Measurements from ENCODE around the gene DNAJC6.
A peak's percentile ranks its signal among the peaks of the same experiment; 100 is the strongest.

DNAJC6 gene

DNA sequence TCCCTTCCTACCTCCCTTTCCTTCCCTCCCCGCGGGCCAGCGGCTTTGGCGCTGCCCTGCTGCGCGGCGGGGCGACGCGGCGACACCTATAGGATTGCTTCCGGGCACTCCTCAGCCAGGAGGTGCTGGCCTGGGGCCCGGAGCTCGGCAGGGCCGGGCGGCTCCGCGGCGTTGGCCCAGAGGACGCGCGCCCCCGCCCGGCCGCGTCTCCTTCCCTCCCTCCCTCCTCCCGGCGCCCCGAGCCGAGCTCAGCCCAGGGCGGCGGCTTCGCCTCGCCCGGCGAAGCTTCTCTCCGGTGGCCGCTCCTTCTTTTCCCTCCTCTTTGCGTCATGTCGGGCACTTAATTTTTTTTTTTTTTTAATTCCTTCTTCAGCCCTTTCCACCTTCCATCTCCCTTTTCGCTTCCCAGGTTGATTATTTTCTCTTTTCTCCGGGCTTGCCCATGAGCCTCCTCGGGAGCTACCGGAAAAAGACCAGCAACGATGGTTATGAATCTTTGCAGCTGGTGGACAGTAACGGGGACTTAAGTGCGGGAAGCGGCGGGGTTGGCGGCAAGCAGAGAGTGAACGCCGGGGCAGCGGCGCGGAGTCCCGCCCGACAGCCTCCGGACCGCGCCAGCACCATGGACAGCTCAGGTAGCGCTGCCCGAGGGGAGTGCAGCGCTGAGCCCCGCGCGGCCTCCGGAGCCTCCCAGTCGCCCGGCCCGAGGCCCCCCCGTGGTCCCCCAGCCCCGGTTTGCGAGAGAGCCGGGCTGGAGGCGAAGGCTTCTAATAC, at the start of gene DNAJC6:
Gene DNAJC6, plus strand, starts transcription at position 240 of the 774 bp plus-strand sequence. Its CDS starts 203 bp downstream, at position 443.
- no peak for FAIRE-seq
- DNase-seq (ENCODE audit: extremely low spot score, insufficient read length, low read depth), result no peak

DNA sequence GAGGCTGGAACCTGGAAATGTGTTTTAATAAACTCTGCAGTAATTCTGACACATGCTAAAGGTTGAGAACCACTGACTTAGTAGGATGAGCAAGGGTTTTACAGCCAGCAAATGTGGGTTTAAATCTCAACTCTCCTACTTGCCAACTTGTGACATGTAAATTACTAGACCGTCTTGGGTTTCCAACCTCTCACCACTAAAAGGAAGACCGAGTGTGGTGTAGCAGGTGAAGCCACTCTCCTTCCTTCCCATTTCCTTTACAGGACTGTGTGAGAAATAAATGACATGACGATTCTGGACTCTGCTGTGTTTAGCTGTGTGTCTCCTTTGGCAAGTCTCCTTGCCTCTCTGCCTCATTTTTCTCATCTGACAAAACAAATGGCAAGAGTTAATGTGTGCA, 49.5 kb upstream of the DNAJC6 start:
- FAIRE-seq (no peak), DNase-seq (ENCODE audit: extremely low spot score, insufficient read length, low read depth) (no peak)

DNA sequence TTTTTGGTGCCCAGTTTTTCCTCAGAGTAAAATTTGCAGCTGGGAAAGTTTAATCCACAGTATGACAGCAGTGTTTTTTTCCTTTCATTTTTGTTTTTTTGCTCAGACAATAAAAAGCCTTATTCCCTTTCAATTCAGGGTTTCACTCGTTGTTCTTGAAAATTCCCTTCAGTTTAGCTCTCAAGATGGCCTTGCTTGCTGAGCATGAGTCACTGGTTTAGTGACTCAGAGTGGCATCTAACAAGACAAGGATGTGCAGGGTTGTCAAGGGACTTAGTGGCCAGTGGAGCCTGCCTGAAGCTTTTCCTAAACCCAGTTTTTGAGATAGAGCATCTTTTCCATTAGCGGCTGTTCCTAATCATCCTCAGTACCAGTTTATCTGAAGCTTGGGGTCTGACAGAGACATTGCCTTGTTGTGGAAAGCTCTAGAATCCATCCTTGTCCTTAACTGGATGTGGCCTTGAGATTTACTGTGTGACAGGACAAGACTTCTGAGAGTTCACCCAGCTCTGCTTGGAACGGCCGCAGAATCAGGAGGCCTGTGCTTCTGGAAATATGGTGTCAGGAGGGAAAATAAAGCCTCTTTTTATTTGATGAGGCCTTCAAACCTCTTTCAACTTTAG, 48.4 kb upstream of the DNAJC6 start:
- FAIRE-seq (no peak), DNase-seq (ENCODE audit: extremely low spot score, insufficient read length, low read depth) (no peak)

DNA sequence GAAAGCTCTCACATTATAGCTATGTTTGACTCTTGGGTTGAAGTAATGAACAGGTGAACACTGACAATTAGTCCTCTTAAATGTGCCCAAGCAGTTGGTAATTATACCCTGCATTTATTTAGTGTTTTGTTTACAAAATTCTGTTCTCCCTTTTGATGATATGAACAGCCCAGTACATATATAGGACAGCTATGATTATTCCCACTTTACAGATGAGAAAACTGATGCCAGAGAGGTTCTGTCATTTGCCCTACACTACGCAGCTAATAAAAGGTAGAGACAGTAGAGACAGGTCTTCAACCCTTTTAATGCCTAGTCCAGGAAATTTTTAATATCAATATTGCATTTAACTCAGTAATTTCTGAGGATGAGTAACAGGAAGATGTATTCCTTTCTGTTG, 46.1 kb upstream of the DNAJC6 start:
- no peak for DNase-seq (ENCODE audit: extremely low spot score, insufficient read length, low read depth)
- FAIRE-seq, result no peak

DNA sequence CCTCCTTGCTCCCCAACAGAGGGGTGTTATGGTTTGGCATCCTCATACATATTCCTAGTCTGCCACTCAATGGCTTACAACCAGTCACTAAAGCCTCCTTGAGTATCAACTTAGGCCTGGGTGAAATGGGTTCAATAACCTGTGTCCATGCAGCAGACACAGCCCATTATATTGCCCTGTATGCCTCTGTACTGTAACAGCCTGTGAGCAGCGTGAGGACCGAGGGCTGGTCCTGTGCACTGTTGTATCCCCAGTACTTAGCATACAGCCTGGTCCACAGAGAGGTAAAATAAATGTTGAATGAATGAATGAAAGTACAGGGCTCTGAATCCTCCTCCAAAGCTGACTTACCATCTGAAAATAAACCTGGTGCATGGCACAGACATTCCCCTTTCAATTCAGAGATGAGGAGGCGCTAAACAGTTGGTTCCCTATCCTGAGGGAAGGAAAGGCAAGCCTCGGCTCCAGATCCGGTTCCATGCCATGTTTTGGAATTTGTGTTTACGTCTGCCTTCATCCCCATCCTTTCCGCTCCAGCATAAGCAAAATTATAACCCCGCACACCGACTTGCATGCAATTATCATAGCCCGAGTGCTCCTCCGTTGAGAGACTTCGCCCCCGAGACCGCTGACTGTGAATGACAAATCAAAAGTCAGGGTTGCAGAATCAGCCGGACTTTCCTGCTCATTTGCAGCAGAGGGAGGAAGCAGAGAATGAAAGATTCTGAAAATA, 45.0 kb upstream of the DNAJC6 start:
- no peak for DNase-seq (ENCODE audit: extremely low spot score, insufficient read length, low read depth)
- FAIRE-seq, result no peak

DNA sequence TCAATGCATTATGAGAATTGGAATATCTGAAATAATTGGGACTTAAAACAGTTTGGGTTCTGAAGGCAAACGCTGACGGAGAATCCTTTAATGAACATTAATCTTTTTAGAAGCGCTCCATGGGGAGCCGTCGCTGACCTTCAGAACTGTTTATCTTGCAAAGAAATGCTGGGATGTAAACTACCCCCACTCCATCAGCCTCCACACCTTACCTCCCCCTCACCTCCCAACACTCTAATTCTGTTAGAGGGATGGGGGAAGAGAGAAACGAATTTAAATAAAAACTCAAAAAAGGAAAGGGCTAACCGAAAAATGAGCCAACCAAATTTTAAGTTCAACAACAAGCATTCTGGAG, 44.1 kb upstream of the DNAJC6 start:
- FAIRE-seq, result no peak
- no peak for DNase-seq (ENCODE audit: extremely low spot score, insufficient read length, low read depth)

DNA sequence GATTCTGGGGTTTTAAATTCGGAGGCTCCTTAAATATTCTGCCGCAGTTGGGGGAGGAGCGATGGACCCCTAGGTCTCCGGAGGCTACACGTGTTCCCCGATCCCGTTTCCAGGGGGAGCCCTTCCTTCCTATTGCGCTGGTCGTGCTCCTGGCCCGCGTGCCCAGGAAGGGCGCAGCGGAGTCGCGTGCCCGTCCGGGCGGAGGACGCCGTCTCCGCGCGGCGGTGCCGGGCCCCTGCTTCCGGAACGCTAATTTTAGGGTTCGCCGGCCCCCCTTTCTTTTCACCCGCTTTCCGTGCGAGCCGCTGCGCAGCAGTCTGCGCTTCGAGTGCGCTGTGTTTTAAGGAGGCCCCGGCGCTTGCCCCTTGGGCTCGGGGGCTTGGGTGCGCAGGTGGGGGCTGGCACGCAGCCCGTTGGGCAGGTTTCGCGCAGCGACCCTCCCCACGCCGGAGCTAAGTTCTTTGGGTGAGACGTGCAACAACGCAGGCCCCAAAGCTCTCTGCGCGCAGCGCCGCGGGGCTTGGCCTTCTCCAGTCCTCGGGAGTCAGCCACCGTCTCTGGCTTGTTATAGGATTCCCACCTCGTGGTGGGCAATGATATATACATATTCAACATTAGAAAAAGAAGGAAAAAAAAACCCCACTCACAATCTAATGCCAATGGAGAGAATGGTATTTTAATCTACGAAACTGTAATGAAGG, 43.5 kb upstream of the DNAJC6 start:
- FAIRE-seq (peak; percentile 5), DNase-seq (ENCODE audit: extremely low spot score, insufficient read length, low read depth) (no peak)

DNA sequence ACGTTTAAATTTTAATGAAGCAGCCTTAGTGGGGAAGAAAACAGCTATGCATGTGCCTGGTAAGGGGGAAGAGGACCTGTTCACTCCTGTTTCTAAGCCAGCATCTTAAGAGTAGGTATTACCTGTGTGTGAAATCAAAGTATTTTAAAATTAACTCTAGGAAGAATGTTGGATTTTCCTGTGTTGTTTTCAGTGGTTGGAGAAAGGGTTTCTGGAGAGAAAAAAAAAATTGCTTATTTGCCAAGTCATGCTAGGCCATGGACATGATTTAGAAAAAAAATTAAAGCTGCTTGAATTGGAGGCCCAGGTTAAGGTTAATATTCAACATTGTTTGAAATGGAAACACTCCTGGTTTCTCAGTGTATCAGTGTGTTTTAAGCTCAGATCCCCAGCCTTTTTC, 42.9 kb upstream of the DNAJC6 start:
- no peak for FAIRE-seq

DNA sequence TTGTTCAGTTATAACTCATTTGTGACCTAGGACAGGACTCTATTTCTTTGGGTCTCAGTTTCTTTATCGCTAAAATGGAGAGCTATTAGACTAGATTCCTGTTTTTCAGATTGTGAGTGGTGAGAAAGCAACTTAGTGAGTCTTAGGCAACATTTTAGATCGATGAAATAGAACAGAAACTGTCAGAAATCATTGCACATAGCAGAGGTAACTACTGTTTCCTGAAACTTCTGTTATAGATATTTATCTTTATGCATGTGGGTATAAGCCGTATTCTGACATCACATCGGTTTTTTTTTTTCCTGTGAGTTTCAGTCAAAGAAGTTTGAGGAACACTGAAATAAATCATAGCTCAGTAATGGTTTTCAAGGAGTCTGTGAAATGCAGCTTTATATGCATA, 42.1 kb upstream of the DNAJC6 start:
- DNase-seq (ENCODE audit: extremely low spot score, insufficient read length, low read depth) (no peak), FAIRE-seq (no peak)

More for the DNA sequence above, 42.9 kb upstream of the DNAJC6 start:
- no peak for DNase-seq (ENCODE audit: extremely low spot score, insufficient read length, low read depth)

DNA sequence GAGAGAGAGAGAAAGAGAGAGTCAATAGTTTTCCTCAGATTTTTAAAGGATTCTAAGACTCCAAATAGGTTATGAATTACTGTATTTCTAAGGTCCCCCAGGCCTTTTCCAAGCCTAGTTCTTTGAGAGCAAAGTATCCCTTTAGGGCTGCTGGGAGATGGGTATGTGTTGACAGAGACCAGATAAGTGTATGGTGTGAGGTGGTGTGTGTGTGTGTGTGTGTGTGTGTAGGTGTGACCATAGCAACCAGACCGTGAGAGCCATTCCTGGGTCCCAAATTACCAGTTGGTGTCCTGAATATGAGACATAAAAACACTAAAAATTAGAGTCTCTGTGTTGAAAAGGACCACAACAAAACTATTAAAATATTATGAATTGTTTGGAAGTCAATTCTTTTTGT, 41.7 kb upstream of the DNAJC6 start:
- FAIRE-seq (no peak), DNase-seq (ENCODE audit: extremely low spot score, insufficient read length, low read depth) (no peak)

DNA sequence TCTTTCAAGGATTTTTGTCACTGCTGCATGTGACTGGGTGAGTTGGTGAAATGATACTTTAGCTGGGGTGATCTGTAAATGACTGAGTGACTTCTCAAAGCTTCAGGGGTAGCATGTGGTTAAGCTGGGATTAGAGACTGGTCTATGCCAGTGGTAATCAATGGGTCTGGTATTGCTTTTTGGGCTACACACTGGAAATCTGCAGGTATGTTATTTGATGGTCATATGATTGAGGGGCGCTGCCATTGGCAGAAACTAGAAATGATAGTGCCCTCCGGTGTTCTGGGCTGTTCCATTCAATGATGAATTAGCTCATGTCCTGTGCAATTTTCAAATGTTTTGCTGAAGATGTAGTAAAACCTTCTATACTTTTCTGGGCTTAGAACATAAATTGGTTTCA, 39.7 kb upstream of the DNAJC6 start:
- FAIRE-seq, result no peak
- no peak for DNase-seq (ENCODE audit: extremely low spot score, insufficient read length, low read depth)

DNA sequence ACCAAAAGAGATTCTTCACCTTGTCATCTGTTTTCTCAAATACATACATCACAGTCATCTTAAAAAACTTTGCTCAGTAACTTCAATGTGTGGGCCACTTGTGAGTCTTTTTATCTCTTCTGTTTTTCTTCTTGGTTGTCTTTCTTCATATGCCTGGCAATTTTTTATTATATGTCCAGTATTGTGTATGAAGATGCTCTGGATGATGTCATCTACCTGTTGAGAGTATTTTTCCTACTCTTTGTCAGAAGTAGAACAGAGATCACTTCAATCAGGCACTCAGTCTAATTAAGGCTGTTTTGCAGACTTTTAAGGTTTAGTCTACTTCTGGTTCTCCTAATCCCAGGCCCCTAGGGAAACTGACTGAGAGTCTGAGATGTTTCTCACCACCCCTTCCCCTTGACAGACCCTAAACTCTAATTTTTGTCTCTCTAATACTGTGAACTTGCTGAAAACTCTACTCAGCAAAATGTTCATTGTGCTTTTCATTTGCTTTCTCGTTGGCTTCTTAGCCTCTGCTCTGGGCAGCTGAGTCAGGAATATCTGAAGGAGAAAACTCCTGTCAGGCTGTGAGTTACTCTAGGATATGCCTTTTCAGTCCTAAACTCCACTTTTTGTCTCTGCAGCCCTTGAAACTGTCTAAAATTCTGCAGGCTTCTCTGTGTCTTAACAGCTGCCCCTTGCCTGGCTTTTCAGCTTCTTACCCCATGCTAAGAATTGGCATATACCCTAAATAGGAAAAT, 33.0 kb upstream of the DNAJC6 start:
- FAIRE-seq (no peak), DNase-seq (ENCODE audit: extremely low spot score, insufficient read length, low read depth) (no peak)

DNA sequence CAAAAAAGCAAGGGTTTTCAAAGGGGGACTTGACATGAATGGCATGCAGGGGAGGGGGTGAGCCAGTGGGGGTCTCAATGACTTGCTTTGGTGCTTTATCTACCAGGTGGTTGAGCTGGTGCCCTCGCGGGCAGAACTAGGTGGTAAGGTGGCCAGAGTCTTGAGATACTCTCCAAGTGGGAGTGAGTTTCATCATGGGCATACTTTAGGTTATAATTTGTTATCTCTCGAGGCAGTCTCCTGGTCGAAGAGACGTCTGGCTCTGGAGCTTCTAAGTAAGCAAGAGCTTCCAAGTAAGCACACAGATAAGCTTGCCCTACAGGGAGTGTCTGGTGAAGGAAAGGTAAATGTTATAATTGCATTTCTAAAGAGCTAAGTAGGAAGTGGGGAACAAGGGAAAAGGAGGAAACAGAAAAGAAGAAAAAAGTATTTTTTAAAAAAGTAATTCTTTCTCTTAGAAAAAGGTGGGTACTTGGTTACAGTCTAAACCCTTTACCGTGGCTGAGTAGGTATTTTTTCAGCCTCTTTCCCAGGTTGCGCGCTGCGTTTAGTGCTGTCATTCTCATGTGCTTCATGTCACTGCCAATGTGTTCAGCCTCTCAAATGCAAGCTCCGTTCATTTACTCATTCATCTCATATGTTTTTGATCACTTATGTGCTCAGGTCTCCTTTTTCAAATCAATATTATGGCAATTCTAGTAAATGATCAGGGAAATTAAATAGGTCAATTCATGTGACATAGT, 31.6 kb upstream of the DNAJC6 start:
- DNase-seq (ENCODE audit: extremely low spot score, insufficient read length, low read depth) (no peak), FAIRE-seq (no peak)

DNA sequence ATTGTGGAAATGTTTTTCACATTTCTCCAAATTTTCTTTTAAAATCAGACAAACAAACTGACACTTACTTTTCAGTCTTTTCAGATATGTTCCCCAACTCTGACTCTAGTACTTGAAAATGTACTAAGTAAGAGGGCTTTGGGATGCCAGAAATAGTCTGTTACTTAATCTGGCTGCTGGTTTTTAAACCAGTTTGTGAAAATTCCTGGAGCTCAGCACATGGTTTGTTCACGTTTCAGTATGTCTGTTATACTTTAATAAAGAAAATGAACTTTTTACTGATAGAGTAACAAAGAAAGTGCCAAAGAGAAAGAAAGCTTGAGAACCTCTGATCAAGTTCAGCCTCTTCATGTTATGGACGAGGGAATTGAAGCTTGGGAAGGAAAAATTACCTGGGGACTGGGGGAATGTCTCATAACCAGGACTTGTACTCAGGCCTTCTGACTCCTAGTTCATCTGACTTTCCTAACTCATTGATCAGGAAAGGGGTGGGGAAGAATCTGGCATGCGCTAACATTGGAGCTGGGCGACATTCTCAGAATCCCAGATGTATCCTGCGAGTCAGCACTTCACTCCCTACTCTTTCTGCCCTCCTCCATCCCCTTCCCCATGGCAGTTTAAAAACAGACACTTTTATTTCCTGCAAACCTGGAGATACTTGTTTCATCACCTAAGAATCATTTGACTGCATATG, 30.8 kb upstream of the DNAJC6 start:
- FAIRE-seq, result no peak
- DNase-seq (ENCODE audit: extremely low spot score, insufficient read length, low read depth), result no peak

DNA sequence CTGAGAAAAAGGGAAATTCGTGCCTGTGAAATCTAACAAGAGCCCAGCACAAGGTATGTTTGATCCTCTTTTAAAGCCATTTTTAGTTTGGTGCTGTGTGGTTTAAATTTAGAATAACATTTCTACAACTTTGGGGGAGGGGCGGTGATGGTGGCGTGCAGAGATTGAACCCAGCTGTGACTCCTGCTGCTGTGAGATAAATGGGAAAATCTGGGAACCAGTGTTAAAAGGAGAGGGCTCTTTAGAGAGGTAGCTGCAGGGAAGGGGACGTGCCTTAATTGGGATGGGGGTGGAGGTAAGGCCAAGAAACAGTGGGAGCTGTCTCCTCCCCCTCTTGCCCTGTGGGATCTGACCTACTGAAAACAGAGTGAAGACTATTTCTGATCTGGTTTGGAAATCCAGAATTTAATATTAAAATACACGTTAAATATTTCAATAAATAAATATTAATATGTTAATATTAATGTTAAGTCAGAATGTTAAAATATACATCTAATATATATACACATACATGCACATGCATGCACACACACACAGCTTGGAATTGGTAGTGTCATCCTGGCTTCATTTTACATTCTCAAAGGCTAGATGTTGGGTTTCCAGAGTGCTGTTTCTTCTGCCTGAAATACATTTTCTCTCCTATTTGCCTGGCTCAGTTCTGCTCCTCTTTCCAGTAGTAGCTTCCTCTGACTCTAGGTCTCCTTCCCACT, 30.1 kb upstream of the DNAJC6 start:
- no peak for FAIRE-seq
- no peak for DNase-seq (ENCODE audit: extremely low spot score, insufficient read length, low read depth)

DNA sequence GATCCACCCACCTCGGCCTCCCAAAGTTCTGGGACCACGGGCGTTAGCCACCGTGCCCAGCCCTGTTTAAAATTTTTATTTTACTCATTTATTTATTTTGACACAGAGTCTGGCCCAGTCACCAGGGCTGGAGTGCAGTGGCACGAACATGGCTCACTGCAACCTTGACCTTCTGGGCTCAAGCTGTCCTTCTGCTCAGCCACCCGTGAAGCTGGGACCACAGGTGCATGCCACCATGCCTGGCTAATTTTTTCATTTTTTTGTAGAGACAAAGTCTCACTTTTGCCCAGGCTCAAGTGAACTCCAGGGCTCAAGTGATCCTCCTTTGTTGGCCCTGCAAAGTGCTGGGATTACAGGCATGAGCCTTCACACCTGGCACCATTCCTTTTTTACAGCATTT, 27.5 kb upstream of the DNAJC6 start:
- FAIRE-seq, result peak; percentile 12
- DNase-seq (ENCODE audit: extremely low spot score, insufficient read length, low read depth), result no peak

DNA sequence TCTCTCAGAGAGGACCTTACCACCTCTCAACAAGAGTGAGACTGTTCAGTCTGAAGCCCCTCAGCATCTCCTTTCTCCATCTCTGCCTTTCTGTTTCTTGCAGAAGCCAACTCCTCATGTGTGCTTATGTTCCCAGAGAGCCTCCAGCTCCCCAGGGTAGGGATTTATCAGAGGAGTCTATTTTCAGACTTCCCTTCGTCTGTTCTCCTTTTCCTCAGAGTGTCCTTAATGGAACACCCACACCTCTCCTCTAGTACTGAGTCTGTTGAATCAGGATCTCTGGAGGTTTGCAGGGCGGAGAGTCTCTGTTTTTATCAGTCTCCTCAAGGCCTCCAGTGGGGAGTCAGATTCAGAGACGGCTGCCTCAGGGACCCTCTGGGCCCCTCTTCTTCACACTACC, 25.1 kb upstream of the DNAJC6 start:
- FAIRE-seq, result no peak
- DNase-seq (ENCODE audit: extremely low spot score, insufficient read length, low read depth), result no peak

DNA sequence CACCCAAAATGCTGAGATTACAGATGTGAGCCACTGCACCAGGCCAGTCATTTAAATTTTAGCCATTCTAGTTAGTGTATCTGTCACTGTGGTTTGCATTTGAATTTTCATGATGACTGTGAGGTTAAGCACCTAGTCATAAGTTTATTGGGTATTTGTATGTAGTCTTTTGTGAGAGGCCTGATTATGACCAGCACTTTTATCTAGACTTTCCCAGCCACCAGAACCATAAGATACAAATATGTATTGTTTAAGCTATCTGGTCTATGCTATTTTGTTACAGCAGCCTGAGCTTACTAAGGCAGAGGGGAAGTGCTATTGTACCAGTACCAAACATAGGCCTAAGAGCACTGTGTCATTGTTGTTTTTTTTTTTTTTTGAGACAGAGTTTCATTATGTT, 19.9 kb upstream of the DNAJC6 start:
- no peak for FAIRE-seq

More for the DNA sequence above, 19.9 kb upstream of the DNAJC6 start:
- no peak for DNase-seq (ENCODE audit: extremely low spot score, insufficient read length, low read depth)

All from GM18507 (cell line).